ENCODE results near the gene KCNG2. TPM values are rescaled to one million over a fixed set of nuclear protein-coding genes. Genes with fewer than 3 reads are reported as not detected.

KCNG2 gene
- total RNA-seq, 2 experiments from 2014 or later: not detected

GRCh38 chr18:79765491-79766245 is 32.1 kb upstream of the KCNG2 start:
- Mint-ChIP-seq H3K36me3 (ENCODE audit: low read depth) (no peaks in the 10 kb centered on the region), H3K4me1 (ENCODE audit: low read depth) (no peaks in the 10 kb centered on the region), H3K27ac (no peak overlapping the region), H3K9me3 (peaks cover 5% of the 10 kb centered on the region), H3K27me3 (peaks cover 15% of the 10 kb centered on the region), H3K4me3 (no peak overlapping the region)
- intact Hi-C loops (cut with micrococcal nuclease): no loop called here
- no peak for ATAC-seq
- TF ChIP-seq CTCF (IDR thresholded peaks at IDR 0.05): no peak
- ChIA-PET CTCF (no interaction called here), POLR2A (no interaction called here)
- DNase-seq: no peak

- Mint-ChIP-seq H3K27me3 (peaks cover 15% of the 10 kb centered on the region), H3K4me1 (ENCODE audit: low read depth) (no peaks in the 10 kb centered on the region), H3K27ac (no peak overlapping the region), H3K4me3 (no peak overlapping the region), H3K36me3 (ENCODE audit: low read depth) (no peaks in the 10 kb centered on the region), H3K9me3 (peaks cover 5% of the 10 kb centered on the region)
- POLR2A ChIA-PET: no interaction called here
- CTCF ChIA-PET: no interaction called here
- no peak for TF ChIP-seq CTCF (IDR thresholded peaks at IDR 0.05)
- ATAC-seq (no peak), DNase-seq (no peak)
- intact Hi-C loops (cut with micrococcal nuclease): no loop called here
Measured at GRCh38 chr18:79766308-79766707, 31.4 kb upstream of the KCNG2 start.

- Mint-ChIP-seq H3K4me3 (no peak overlapping the region), H3K27ac (no peak overlapping the region), H3K27me3 (peaks cover 20% of the 10 kb centered on the region), H3K4me1 (ENCODE audit: low read depth) (no peaks in the 10 kb centered on the region), H3K9me3 (peaks cover 5% of the 10 kb centered on the region), H3K36me3 (ENCODE audit: low read depth) (no peaks in the 10 kb centered on the region)
- intact Hi-C loops (cut with micrococcal nuclease): no loop called here
- no peak for TF ChIP-seq CTCF (IDR thresholded peaks at IDR 0.05)
- DNase-seq (no peak), ATAC-seq (no peak)
- ChIA-PET POLR2A (no interaction called here), CTCF (no interaction called here)
Measured at GRCh38 chr18:79768745-79769144, 29.0 kb upstream of the KCNG2 start.

GRCh38 chr18:79769698-79770500 is 27.8 kb upstream of the KCNG2 start:
- H3K9me3 Mint-ChIP-seq: peaks cover 5% of the 10 kb centered on the region
- peaks cover 20% of the 10 kb centered on the region for H3K27me3 Mint-ChIP-seq
- intact Hi-C loops (cut with micrococcal nuclease): no loop called here
- DNase-seq: no peak
- ChIA-PET POLR2A (interaction anchor here (0.7 kb wide), 1 partner anchor 16 kb away, joined by 3 read pairs; no protein-coding TSS in a partner anchor), CTCF (no interaction called here)
- ATAC-seq: no peak
- no peak for TF ChIP-seq CTCF (IDR thresholded peaks at IDR 0.05)
- H3K27ac Mint-ChIP-seq: no peak overlapping the region
- H3K4me3 Mint-ChIP-seq: no peak overlapping the region
- H3K4me1 Mint-ChIP-seq (ENCODE audit: low read depth): no peaks in the 10 kb centered on the region
- H3K36me3 Mint-ChIP-seq (ENCODE audit: low read depth): no peaks in the 10 kb centered on the region

GRCh38 chr18:79770501-79770815 is 27.3 kb upstream of the KCNG2 start:
- H3K4me3 Mint-ChIP-seq: no peak overlapping the region
- no peaks in the 10 kb centered on the region for H3K36me3 Mint-ChIP-seq (ENCODE audit: low read depth)
- no peak for TF ChIP-seq CTCF (IDR thresholded peaks at IDR 0.05)
- ChIA-PET POLR2A (interaction anchor here (0.7 kb wide), 1 partner anchor 16 kb away, joined by 3 read pairs; no protein-coding TSS in a partner anchor), CTCF (no interaction called here)
- H3K4me1 Mint-ChIP-seq (ENCODE audit: low read depth): no peaks in the 10 kb centered on the region
- ATAC-seq: no peak
- no peak overlapping the region for H3K27ac Mint-ChIP-seq
- peaks cover 5% of the 10 kb centered on the region for H3K9me3 Mint-ChIP-seq
- intact Hi-C loops (cut with micrococcal nuclease): no loop called here
- peaks cover 20% of the 10 kb centered on the region for H3K27me3 Mint-ChIP-seq
- no peak for DNase-seq
